NCI-H345 (cell line): Measurements from ENCODE around the gene SYNJ2.
A peak's percentile ranks its signal among the peaks of the same experiment; 100 is the strongest.

Experiments used
- DNase-seq: peaks from one replicate; lab custom pipeline; 2025; lab: John Stamatoyannopoulos, UW

The SYNJ2 gene

GRCh38 chr6:157982563-157983405, 1.1 kb downstream of the SYNJ2 start:
- DNase-seq = no peak

GRCh38 chr6:157983406-157984119, 1.9 kb downstream of the SYNJ2 start:
- DNase-seq = no peak

GRCh38 chr6:157984128-157984527, 2.5 kb downstream of the SYNJ2 start:
- DNase-seq = no peak

- DNase-seq = no peak
Observed at GRCh38 chr6:157984686-157985225, 3.1 kb downstream of the SYNJ2 start.

GRCh38 chr6:157985378-157986155, 3.9 kb downstream of the SYNJ2 start:
- peak; percentile 70 for DNase-seq

GRCh38 chr6:157987788-157988699, 6.4 kb downstream of the SYNJ2 start:
- no peak for DNase-seq

- DNase-seq = no peak
Observed at GRCh38 chr6:157988700-157989063, 7.0 kb downstream of the SYNJ2 start.

- DNase-seq = peak; percentile 75
Observed at GRCh38 chr6:157989541-157990289, 8.1 kb downstream of the SYNJ2 start.

- no peak for DNase-seq
Observed at GRCh38 chr6:157990321-157991066, 8.8 kb downstream of the SYNJ2 start.

- DNase-seq = no peak
Observed at GRCh38 chr6:157991067-157991432, 9.4 kb downstream of the SYNJ2 start.

GRCh38 chr6:157993076-157993475, 11.4 kb downstream of the SYNJ2 start:
- no peak for DNase-seq

- DNase-seq = no peak
Observed at GRCh38 chr6:157994125-157994795, 12.6 kb downstream of the SYNJ2 start.

- DNase-seq = no peak
Observed at GRCh38 chr6:157995458-157995857, 13.8 kb downstream of the SYNJ2 start.

- no peak for DNase-seq
Observed at GRCh38 chr6:157996201-157996712, 14.6 kb downstream of the SYNJ2 start.

GRCh38 chr6:157996918-157997702, 15.4 kb downstream of the SYNJ2 start:
- no peak for DNase-seq

- DNase-seq = no peak
Observed at GRCh38 chr6:157997893-157998608, 16.4 kb downstream of the SYNJ2 start.

- DNase-seq = no peak
Observed at GRCh38 chr6:157998707-157999167, 17.1 kb downstream of the SYNJ2 start.
